Measurements from ENCODE around the gene ANKH.
A peak's percentile ranks its signal among the peaks of the same experiment; 100 is the strongest.
"Not testable (repeated sequence)": the region's sequence is repeated elsewhere in the genome, so short reads cannot be mapped to it uniquely, and the experiment has no call there.

ANKH gene

DNA sequence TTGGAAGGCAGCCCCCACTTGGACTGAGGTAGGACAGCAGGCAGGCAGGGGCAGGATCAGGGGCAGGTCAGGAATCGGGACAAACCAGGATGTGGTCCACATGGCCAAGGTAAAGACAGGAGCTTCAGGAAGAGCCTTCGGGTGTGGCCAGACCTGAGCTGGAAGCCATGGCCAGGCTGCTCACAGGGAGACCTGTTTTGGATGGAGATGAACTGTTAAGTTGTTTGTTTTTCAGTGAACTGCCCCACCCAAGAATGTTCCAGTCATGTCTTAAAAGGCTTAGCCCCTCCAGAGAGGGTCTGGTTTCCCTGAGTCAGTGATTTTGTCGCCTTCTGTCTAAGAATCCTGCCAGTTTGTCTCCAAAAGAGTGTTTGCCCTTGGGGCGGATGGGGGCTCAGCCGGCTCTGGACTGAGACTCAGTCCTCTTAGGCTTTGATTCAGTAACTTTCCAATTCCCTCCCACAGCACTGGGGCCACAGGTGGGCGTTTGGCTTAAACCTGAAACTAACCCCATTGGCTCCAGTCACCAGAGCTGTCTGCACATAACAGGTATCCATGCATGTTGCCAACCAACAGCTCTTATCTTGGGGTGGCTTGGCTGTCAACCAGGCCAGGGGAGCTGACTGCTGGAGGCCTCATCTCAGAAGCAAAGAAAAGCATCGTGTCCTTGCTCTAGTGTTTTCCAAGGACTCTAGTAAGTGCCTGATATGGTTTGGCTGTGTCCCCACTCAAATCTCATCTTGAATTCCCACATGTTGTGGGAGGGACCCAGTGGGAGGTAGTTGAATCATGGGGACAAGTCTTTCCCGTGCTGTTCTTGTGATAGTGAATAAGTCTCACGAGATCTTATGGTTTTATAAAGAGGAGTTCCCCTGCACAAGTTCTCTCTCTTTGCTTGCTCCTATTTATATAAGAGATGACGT, 11.3 kb upstream of the ANKH start:
- no peak for DNase-seq (ENCODE audit: low spot score)

DNA sequence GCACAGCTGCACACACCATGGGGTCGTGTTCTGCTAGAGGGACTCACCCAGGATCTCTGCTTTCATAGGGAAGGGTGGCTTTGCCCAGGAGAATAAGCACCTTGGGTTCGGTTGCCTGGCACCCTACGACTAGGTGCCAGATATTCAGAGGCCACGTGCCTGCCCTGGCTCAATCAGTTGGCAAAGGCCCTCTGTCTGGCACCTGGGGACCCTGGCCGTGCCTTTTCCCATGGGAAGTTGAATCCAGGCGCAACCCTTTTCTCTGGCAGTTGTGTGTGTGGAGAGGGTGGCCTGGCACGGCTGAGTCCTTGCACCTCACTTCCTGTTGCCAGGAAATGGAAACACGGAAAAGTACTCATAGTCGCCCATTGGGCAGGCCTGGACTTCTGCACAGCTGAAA, 10.2 kb upstream of the ANKH start:
- DNase-seq (ENCODE audit: low spot score) = no peak

DNA sequence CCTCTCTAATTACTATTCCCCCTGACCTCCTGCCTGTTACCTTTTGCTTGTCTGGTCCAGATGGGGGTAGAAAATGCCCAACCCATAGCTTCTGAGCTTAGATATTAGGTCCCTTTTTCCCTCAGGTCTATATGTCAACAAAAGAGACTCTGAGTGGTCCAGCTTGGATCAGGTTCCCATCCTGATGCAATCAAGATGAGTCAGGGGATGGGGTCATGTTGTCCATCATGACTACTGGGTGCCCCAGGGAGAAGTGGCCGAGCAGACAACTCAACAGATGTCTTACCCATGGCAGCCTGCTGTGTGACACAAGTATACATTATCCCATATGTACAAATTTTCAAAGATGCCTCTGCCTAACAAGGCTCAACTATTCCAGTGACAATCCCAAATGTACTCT, 9.1 kb upstream of the ANKH start:
- DNase-seq (ENCODE audit: low spot score) = no peak

DNA sequence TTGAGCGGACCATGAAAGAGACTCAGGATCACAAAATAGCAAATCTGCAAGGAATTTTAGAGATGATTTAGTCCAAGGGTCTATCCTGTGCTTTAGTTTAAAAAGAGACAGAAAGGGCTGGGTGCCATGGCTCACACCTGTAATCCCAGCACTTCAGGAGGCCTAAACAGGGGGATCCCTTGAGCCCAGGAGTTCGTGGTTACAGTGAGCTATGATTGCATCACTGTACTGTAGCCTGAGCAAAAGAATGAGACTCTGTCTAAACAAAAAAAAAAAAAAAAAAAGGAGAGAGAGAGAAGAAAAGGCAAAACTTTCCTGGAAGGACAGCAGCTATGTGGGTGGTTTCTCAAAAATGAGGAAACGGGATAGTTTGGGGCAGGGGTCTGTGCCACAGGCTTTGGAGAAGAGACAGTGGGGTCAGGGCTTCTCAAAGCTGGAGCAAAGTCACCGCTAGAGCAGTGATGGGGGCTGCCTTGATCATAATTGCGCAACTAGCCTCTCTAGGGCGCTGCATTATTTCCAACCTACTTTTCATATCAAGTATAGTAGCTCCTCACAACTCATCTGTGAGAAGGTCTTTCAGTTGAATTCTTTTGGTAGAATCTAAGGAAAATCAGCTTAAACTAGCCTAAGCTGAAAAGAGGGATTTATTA, 8.5 kb upstream of the ANKH start:
- DNase-seq (ENCODE audit: low spot score) = no peak

DNA sequence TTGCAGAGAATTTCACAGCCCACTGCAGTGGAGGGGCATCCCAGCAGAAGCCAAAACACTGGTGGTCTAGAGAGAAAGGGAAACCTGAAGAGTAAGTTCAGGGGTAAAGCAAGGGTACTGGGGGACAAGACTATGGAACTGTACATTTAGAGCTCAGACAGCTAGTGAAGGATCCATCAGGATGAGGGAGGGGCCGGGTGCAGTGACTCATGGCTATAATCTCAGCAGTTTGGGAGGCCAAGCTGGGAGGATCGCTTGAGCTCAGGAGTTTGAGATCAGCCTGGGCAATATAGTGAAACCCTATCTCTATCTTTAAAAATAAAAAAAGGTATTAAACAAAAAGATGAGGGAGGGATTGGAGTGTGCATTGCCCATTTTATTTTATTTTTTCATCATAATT, 7.8 kb upstream of the ANKH start:
- DNase-seq (ENCODE audit: low spot score) = no peak

DNA sequence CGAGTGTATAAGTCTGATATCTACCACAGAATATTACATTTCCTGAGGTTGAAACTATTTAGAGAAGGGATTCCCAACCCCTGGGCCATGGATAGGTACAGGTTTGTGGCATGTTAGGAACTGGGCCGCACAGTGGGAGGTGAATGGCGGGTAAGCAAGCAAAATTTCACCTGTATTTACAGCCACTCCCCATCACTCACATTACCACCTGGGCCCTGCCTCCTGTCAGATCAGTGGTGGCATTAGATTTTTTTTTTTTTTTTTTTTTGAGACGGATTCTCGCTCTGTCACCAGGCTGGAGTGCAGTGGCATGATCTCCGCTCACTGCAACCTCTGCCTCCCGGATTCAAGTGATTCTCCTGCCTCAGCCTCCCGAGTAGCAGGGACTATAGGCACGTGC, 6.6 kb upstream of the ANKH start:
- DNase-seq (ENCODE audit: low spot score) = not testable (repeated sequence)

DNA sequence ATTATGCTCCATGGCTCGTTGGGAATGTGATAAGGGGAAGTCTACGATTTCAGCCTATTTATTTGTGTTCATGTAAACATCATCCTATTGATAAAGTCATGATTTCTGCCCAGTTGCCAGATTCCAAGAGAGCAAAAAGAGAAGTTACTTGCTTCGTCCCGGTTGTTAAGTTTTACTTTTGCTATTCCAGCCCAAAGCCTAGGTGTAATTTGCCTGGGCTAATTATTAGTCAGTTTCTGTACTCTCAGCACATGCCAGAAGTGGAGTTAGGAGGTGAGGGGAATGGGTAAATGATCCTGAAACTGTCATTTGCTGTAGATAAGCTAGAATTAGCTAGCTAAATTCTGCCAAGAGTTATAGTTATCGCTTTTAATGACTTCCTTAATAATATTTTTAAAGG, 4.5 kb upstream of the ANKH start:
- DNase-seq (ENCODE audit: low spot score) = no peak

DNA sequence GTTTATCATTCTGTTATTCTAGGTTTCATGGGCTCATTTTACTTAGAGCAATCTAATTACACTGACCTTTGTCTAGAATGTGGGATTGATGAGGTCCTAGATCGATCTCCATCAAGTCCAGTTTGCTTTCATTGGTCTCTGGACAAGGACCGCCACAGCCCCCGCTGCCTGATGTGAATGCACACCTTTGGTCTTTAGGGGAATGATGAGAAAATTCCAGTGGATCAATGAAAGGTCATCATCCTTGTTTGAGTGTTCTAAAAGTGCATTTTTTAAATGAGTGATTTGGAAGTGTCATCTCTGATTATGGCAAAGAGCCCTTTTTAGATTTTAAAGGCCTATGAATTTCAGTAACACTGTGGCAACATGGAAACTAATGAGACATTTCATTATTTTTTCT, 2.2 kb upstream of the ANKH start:
- no peak for DNase-seq (ENCODE audit: low spot score)

DNA sequence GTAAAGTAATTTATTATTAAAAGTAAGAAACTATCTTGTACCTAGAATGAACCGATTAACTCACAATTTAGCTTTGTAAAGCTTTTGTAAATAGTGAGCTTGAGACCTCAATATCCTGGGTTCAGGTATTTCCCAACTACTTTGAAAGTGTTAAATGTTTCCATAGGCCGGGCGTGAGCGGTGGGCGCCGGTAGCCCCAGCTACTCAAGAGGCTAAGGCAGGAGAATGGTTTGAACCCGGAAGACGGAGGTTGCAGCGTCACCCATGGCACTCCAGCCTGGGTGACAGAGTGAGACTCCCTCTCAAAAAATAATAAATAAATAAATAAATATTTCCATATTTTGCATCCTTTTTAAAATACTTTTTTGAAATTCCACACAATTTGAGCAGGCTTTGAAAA, 1.5 kb upstream of the ANKH start:
- no peak for DNase-seq (ENCODE audit: low spot score)

DNA sequence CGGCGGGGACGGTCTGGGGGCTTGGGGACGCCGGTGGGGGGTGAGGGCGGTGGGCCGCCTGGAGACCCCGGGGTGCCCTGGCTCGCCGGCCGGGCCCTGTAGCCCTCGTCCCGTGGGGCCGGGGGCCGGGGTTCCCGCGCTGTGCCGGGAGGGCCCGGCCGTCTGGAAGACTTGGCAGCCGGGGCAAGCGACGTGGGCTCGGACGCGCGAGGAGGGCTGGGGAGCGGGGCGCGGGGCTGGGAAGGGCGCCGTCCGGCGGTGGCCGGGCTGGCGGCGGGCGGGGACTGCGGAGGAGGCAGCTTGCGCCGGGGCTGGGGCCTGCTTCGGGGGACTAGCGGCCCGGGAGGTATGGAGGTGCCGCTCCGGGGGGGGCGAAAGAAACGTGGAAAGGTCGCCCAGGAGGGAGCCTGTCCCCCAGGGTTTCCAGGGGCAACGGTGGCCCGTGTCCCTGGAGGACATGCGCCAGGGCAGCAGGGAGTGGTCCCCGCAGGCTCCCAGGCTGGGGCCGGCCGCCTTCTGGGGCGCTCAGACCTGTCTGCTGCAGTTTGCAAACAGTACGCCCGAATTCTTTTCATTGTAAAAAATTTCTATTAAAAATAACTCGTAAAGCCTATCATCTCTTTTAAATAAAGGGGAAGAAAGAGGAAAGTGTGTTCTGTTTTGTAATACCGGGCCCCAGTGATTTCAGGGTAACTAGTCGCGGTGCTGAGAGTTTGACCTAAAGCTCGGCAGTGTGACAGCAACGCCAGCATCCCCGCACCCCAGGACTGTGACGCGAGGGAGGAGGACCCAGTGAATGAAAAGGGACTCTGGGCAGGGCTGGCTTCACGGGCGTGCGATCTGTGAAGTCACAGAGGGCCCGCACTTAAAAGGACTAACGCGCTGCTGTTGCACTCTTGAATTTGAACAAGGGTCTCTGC, 752 bp upstream of the ANKH start:
- DNase-seq (ENCODE audit: low spot score) = peak; percentile 64

DNA sequence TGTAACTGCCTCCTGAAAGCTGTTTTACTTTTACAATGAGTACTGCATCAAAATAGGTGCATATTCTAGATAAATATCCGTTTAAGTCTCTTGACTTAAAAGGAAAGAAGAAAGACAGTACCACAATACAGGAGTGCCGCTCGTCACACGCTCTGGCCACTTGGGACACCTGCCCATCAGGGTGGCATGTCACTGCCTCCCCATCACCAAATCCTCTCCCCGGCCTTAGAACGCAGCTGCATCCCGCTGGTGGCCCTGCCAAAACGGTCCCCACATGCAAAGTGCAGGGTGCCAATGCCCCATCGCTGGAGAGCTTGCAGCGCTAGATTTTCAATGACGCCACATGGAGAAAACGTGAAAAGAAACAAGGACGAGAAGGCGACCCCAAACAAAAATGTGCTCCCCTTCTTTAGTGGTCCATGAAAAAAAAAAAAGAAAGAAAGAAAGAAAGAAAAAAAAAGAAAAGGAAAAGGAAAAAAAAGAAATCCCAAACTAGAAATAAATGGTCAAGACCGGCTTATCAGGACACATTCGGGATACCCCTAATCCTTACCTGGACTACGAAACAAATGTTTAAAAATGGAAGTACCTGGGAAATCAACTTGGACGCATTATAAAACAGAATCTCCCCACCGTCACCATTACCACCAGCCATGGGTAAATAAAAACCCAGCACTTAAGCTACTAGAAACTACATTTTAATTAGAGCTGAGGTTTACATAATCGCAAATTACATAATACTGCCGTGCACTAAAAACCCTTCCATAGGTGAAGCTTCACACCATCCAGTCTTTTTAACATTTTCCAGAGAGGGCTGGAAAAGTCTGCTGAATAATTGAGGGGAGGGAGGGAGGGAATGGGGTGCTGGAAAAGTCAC, 1.0 kb downstream of the ANKH start:
- DNase-seq (ENCODE audit: low spot score) = peak; percentile 23

DNA sequence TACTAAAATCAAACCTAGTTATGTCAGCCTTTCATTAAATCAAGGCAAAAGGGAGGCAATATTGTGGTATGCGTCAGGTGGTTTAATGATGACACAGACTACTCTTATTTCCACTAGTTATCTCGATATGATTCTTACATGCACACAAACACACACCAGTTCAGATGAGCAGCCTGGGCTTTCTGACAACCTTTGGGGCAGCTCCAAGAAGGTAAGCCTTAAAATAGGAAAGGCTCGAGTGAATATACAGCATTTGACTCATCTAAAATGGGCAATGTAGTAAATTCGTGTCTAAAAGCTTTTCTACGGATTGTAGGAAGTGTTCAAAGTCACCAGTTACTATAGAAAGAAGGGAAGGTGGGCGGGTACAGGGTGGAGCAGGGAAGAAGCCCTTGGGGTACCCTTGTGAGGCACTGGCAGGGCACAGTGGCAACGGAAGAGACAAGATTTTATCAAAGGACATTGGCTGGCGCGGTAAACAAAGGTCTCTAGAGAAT, 1.9 kb downstream of the ANKH start:
- DNase-seq (ENCODE audit: low spot score) = peak; percentile 67

DNA sequence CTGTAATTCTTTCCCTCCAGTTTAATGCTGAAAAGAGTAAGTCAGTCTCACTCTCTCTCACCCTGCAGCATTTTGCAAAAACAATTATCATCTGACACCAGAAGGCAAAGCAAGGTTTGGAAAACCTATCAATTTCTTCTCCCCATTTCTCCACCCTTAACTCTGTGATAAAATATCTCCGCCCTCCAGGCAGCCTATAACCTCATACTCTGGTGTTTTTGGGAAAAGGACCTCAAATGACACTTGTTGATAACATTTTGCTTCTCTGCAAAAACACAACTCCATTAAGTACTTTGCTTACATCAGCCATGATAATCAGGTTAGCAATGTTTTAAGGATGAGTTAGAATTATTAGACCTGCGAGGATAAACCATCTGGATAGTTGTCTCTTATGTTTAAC, 2.3 kb downstream of the ANKH start:
- no peak for DNase-seq (ENCODE audit: low spot score)

DNA sequence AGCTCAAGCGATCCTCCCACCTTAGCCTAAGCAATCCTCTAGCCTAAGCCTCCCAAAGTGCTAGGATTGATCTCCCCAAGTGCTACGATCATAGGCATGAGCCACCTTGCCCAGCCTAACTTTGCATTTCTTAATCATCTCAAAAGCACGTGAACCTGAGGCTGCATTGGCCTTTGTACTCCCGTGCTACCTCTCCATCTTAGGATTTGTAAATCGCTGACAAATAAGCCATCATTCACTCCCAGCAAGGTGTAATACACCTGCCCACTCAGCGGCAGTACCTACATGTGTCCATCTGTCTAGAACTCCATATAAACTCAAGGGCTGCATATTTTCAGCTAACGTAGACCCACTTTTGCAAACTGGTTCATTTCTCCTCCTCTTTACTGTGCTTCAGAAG, 2.8 kb downstream of the ANKH start:
- DNase-seq (ENCODE audit: low spot score) = no peak

DNA sequence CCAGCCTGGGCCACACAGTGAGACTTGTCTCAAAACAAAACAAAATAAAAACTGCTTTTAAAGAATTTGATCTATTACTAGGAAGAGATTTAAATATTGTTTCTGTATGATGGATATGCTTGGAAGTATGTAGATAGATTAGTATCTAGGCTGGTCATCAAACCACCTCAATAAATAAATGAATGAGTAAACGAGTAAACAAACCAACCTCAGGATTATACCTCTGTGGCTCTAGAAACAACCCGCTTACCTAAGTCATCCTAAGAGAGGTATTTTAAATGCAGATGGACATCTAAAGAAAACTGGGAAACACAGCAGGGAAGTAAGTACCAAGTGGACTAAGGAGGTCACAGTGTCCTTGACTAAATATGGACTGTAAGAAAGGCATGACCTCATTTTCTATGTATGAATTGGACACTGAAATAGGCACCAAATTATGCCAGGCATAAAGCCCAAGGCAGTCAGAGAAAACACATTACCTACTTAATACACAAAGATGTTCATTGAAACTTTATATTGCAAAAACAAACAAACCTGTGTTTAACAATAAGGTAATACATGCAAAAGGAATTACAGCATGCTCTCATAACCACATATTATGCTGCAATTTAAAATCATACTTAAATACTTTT, 7.3 kb downstream of the ANKH start:
- no peak for DNase-seq (ENCODE audit: low spot score)

DNA sequence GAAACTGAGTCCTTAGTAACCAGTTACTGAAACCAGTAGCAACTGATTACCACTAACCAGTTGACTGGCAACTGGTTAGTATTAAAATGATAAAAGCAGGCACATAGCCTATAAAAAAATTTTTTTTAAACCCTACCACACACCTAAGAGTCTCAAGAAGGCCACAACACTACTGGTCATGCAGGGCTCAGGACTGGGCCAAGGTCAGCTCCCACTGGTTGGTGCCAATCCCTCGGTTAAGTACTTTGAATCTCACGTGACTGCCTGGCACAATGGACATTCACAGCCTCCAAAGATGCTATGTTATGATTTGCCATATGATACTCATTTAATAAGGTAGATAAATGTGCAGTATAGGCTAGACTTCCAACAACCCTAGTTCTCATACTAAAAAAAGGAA, 8.5 kb downstream of the ANKH start:
- no peak for DNase-seq (ENCODE audit: low spot score)

DNA sequence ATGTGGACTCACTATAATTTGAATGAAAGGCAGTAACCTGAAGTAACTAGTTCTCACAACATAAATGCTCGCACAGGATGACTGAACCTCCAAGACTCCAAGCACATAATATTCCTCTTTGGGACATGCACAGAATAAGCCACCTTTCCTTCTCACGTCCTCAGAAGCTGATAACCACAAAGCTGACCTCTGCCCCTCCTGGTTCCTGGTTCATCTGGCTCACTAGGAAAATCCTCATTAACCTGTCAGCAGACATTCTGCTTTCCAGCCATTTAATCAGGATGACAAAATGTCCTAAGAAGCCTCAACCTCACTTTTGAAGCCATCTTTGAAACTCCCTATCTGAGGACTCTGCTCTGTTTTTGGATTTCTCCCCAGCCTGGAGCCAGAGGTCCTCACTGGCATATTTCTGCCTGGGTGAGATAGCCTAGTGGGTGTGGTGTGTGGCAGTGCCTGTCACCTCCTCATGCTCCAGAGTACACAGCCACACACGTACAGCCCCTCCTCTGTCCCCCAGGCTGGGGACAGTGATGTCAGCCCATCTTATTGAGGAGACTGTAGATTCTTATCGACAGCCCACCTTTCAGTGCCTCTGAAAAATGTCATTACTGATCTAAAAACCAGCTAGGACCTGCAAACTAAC, 10.3 kb downstream of the ANKH start:
- DNase-seq (ENCODE audit: low spot score) = no peak

DNA sequence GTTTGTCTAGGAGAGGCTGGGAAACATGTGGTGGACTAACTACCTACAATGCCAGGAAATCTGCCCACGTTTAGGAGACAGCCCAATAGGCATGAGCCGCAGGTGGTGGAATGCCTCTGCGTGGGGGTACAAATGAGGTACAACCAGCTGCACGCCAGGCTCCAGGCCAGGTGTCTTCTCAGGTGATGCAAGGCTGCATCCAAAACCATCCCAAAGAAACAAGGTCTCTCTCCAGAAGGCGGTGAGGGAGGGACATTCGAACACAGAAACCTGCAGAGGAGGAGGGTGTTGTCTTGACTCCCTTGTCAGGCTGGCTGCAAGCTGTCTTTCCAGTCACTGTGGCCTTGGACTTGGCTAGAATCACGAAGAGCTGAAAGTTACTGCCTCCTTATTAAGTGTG, 11.6 kb downstream of the ANKH start:
- DNase-seq (ENCODE audit: low spot score) = no peak

DNA sequence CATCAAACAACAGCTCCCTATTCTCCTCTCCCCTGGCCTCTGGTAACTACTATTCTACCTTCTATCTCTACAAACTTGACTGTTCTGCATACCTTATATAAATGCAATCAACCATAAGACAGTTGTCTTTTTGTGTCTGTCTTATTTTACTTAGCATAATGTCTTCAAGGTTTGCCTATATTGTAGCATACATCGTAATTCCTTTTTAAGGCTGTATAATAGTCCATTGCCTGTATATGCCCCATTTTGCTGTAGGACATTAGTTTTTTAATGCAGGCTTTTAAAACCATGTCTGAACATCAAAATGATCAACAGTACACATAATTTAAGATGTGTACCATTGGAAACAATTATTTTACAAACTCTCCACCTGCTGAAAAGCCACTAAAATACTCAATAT, 12.4 kb downstream of the ANKH start:
- DNase-seq (ENCODE audit: low spot score) = no peak

DNA sequence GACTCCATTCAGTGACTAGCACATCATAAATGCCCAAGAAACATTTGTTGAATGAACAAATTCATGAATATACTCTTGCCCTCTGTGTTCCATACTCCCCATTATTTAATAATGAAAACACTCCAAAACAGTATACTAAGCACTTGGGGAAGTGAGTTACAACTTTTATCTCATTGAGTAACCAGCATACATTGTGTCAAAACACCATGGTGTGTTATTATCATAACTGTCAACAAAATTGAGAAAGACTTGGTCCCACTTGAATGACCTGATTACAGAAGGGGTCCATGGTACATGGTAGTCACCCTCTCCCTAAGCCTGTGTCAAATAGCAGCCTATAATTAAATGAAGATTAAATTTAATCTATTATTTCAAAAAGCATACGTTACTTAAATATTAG, 16.2 kb downstream of the ANKH start:
- no peak for DNase-seq (ENCODE audit: low spot score)
